Peyer's patch (tissue), 4 donors: ENCODE data around the gene CLDN25. TPM values are rescaled to one million over a fixed set of nuclear protein-coding genes. Genes with fewer than 3 reads are reported as not detected.

ENCODE experiments used
- DNase-seq, 3 donors: peaks; one replicate each; pipeline ENCODE4 v3.0.0-alpha.2; 2017 to 2019
- H3K27ac ChIP-seq, 4 donors: fragments of 200-600 bp; sonication (generic); one replicate each; pipeline ENCODE4 v1.5.1; 2016 to 2019
- H3K27me3 ChIP-seq, 2 donors: fragments of 200-600 bp; sonication (generic); one replicate each; pipeline ENCODE4 v1.5.1; 2019
- H3K36me3 ChIP-seq, 3 donors: fragments of 200-600 bp; sonication (generic); one replicate each; pipeline ENCODE4 v1.5.1; 2016 to 2019
- H3K4me1 ChIP-seq, 4 donors: fragments of 200-600 bp; sonication (generic); one replicate each; pipeline ENCODE4 v1.5.1; 2016 to 2019
- H3K4me3 ChIP-seq, 4 donors: fragments of 200-600 bp; sonication (generic); 1 replicate in 3 of 4; 2 replicates in 1 of 4; pipeline ENCODE4 v1.5.1; 2016 to 2019; ENCODE audit warnings: mild to moderate bottlenecking in 1 of 4
- H3K9me3 ChIP-seq, 4 donors: fragments of 200-600 bp; sonication (generic); one replicate each; pipeline ENCODE4 v1.5.1; 2016 to 2019; ENCODE audit warnings: mild to moderate bottlenecking in 1 of 4
- CTCF ChIP-seq, 6 experiments: fragments of 450-650 bp in 4 of 6; fragments of 200-600 bp in 2 of 6; sonication (generic) in 1 of 6; IDR thresholded peaks; one replicate each; pipeline ENCODE4 v1.5.1; 2017 to 2019; ENCODE audit warnings: antibody characterized with exemption in 6 of 6, mild to moderate bottlenecking in 3 of 6, moderate library complexity in 1 of 6
- POLR2A ChIP-seq, 2 donors: fragments of 450-650 bp; IDR thresholded peaks; one replicate each; pipeline ENCODE4 v1.5.1; 2017; ENCODE audit warnings: antibody characterized with exemption in 2 of 2, mild to moderate bottlenecking in 2 of 2, moderate library complexity in 2 of 2
- total RNA-seq, 4 donors: library from RNA; depleted of rRNA; stranded (reverse); fragments of >200 nt; gene quantifications; one replicate each; pipeline ENCODE4 v1.1.0, GENCODE V29; 2016

Gene CLDN25
- total RNA-seq, 4 donors from 2014 or later, result not detected

GRCh38 chr11:113796663-113797259 lies 17.2 kb downstream of the CLDN25 start:
- H3K4me3 ChIP-seq, result no peak overlapping the region
- H3K27ac ChIP-seq, result no peak overlapping the region
- peak; percentile 24 to 59 (median 50) for TF ChIP-seq CTCF (IDR thresholded peaks at IDR 0.05)
- no peak for TF ChIP-seq POLR2A (IDR thresholded peaks at IDR 0.05)
- no peak for DNase-seq
- no peaks in the 10 kb centered on the region for H3K9me3 ChIP-seq
- H3K36me3 ChIP-seq, result peaks cover 0 to 27% (median 0%) of the 10 kb centered on the region in 3 donors
- no peaks in the 10 kb centered on the region for H3K27me3 ChIP-seq
- no peaks in the 10 kb centered on the region for H3K4me1 ChIP-seq

- H3K4me1 ChIP-seq, result no peaks in the 10 kb centered on the region
- H3K4me3 ChIP-seq, result no peak overlapping the region
- no peak for DNase-seq
- no peak for TF ChIP-seq POLR2A (IDR thresholded peaks at IDR 0.05)
- TF ChIP-seq CTCF (IDR thresholded peaks at IDR 0.05), result no peak
- H3K36me3 ChIP-seq, result peaks cover 0 to 70% (median under 1%) of the 10 kb centered on the region in 3 donors
- no peaks in the 10 kb centered on the region for H3K27me3 ChIP-seq
- H3K9me3 ChIP-seq, result no peaks in the 10 kb centered on the region
- H3K27ac ChIP-seq, result no peak overlapping the region
These were observed 23.0 kb downstream of the CLDN25 start for GRCh38 chr11:113802621-113803020.

GRCh38 chr11:113805640-113806039 lies 26.0 kb downstream of the CLDN25 start:
- H3K36me3 ChIP-seq, result peaks cover 0 to 73% (median 3%) of the 10 kb centered on the region in 3 donors
- no peak overlapping the region for H3K27ac ChIP-seq
- H3K4me1 ChIP-seq, result no peaks in the 10 kb centered on the region
- no peak for TF ChIP-seq POLR2A (IDR thresholded peaks at IDR 0.05)
- no peak for TF ChIP-seq CTCF (IDR thresholded peaks at IDR 0.05)
- DNase-seq, result no peak
- H3K9me3 ChIP-seq, result no peaks in the 10 kb centered on the region
- H3K27me3 ChIP-seq, result no peaks in the 10 kb centered on the region
- H3K4me3 ChIP-seq, result no peak overlapping the region

GRCh38 chr11:113806406-113806805 lies 26.8 kb downstream of the CLDN25 start:
- Histone ChIP-seq H3K9me3 (no peaks in the 10 kb centered on the region), H3K4me1 (no peaks in the 10 kb centered on the region), H3K4me3 (no peak overlapping the region), H3K36me3 (peaks cover 0 to 73% (median 3%) of the 10 kb centered on the region in 3 donors), H3K27me3 (no peaks in the 10 kb centered on the region), H3K27ac (no peak overlapping the region)
- DNase-seq, result no peak
- TF ChIP-seq CTCF (IDR thresholded peaks at IDR 0.05) (peak in 3 of 6 experiments; percentile 23 to 31 (median 25)), POLR2A (IDR thresholded peaks at IDR 0.05) (no peak)

GRCh38 chr11:113808931-113809330 lies 29.3 kb downstream of the CLDN25 start:
- DNase-seq, result no peak
- TF ChIP-seq POLR2A (IDR thresholded peaks at IDR 0.05), result no peak
- TF ChIP-seq CTCF (IDR thresholded peaks at IDR 0.05), result no peak
- Histone ChIP-seq H3K4me3 (no peak overlapping the region), H3K9me3 (no peaks in the 10 kb centered on the region), H3K4me1 (no peaks in the 10 kb centered on the region), H3K27ac (no peak overlapping the region), H3K36me3 (peaks cover 0 to 58% (median 3%) of the 10 kb centered on the region in 3 donors), H3K27me3 (no peaks in the 10 kb centered on the region)
